ENCODE results near the gene RAP2C.
"Not testable (repeated sequence)": the region's sequence is repeated elsewhere in the genome, so short reads cannot be mapped to it uniquely, and the experiment has no call there.

RAP2C gene

GRCh38 chrX:132193872-132194574 is 25.2 kb downstream of the RAP2C start:
- DNase-seq, result no peak

- no peak for DNase-seq
These were observed 27.3 kb downstream of the RAP2C start for GRCh38 chrX:132191938-132192337.

- DNase-seq, result no peak
These were observed 31.1 kb downstream of the RAP2C start for GRCh38 chrX:132188175-132188574.

- DNase-seq, result no peak
These were observed 31.8 kb downstream of the RAP2C start for GRCh38 chrX:132187451-132187850.

- no peak for DNase-seq
These were observed 34.4 kb downstream of the RAP2C start for GRCh38 chrX:132184871-132185270.

- no peak for DNase-seq
These were observed 37.9 kb downstream of the RAP2C start for GRCh38 chrX:132181364-132181763.

- DNase-seq, result no peak
These were observed 38.3 kb downstream of the RAP2C start for GRCh38 chrX:132180929-132181328.

GRCh38 chrX:132173647-132174046 is 45.6 kb downstream of the RAP2C start:
- DNase-seq, result no peak

- no peak for DNase-seq
These were observed 47.4 kb downstream of the RAP2C start for GRCh38 chrX:132171881-132172280.

- DNase-seq, result no peak
These were observed 47.8 kb downstream of the RAP2C start for GRCh38 chrX:132171478-132171877.

- DNase-seq, result no peak
These were observed 49.7 kb downstream of the RAP2C start for GRCh38 chrX:132169554-132169953.

- no peak for DNase-seq
These were observed 53.6 kb downstream of the RAP2C start for GRCh38 chrX:132165651-132166050.

- no peak for DNase-seq
These were observed 54.2 kb downstream of the RAP2C start for GRCh38 chrX:132165005-132165404.

GRCh38 chrX:132163094-132163493 is 56.2 kb downstream of the RAP2C start:
- not testable (repeated sequence) for DNase-seq

GRCh38 chrX:132153166-132153565 is 66.1 kb downstream of the RAP2C start:
- DNase-seq, result no peak
